IPS-15b (cell line): ENCODE results near the gene FUT4.

ENCODE experiments used
- H3K27me3 ChIP-seq: one replicate; pipeline ENCODE4 v1.6.1; 2013; ENCODE audit warnings: low read length; ENCODE audit not compliant: control insufficient read depth, insufficient read depth
- H3K36me3 ChIP-seq: one replicate; pipeline ENCODE4 v1.6.1; 2013; ENCODE audit warnings: low read length; ENCODE audit not compliant: control insufficient read depth, insufficient read depth
- H3K4me1 ChIP-seq: one replicate; pipeline ENCODE4 v1.6.1; 2013; ENCODE audit warnings: mild to moderate bottlenecking, low read length; ENCODE audit not compliant: control insufficient read depth, insufficient read depth
- H3K4me3 ChIP-seq: one replicate; pipeline ENCODE4 v1.5.1; 2013; ENCODE audit warnings: low read depth, low read length
- H3K9ac ChIP-seq: one replicate; pipeline ENCODE4 v1.6.1; 2013; ENCODE audit warnings: low read depth, mild to moderate bottlenecking, low read length
- H3K9me3 ChIP-seq: one replicate; pipeline ENCODE4 v1.6.1; 2013; ENCODE audit warnings: mild to moderate bottlenecking, low read length; ENCODE audit not compliant: control insufficient read depth, insufficient read depth

The FUT4 gene

GRCh38 chr11:94597896-94598295, 54.2 kb downstream of the FUT4 start:
- H3K9ac ChIP-seq = no peak overlapping the region
- no peaks in the 10 kb centered on the region for H3K9me3 ChIP-seq
- peaks cover 1% of the 10 kb centered on the region for H3K4me1 ChIP-seq
- no peak overlapping the region for H3K4me3 ChIP-seq
- H3K27me3 ChIP-seq = no peaks in the 10 kb centered on the region
- no peaks in the 10 kb centered on the region for H3K36me3 ChIP-seq
